ENCODE results near the gene SCT.

SCT gene

DNA sequence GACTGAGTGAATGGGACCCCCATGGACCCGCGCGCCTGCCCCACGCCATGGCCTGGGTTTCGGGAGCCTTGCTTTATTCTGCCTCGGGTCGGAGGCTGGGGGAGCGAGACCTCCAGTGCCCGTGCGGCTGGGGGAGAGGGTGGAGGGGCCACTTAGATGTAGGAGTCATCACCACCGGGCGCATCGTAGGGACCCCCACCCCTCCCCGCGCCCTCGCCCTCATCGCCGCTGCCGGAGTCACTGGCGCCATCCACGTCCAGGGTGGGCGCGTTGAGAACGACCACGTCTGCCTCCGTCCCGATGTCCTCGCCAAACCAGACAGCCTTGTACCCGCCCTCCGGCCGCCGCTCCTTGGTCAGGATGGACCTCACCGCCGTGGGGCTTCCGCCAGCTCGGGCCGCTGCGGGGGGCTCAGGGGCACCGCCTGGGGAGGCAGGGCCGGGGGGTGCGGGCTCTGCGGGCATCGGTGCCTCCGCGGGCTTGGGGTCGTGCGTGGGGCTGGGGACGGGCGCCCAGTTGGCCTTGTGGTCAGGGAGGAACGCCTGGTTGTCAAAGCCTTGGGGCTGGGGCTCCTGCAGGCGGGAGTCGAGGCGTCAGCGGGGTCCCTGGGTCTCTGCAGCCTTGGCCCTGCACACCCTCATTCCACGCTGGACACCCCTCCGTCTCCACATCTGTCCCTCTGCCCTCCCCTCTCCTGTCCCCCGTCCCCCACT is 9.6 kb downstream of the SCT start:
- Histone ChIP-seq H3K9me3 (ENCODE audit: control insufficient read depth, low read length) (no peaks in the 10 kb centered on the region), H3K4me3 (ENCODE audit: low read length) (no peak overlapping the region), H3K36me3 (ENCODE audit: control insufficient read depth, insufficient read depth, low read length) (peaks cover 9% of the 10 kb centered on the region), H3K4me1 (ENCODE audit: control insufficient read depth, insufficient read depth, low read length) (peaks cover 35% of the 10 kb centered on the region), H3K9ac (ENCODE audit: low read length) (no peak overlapping the region), H3K27me3 (ENCODE audit: control insufficient read depth, insufficient read depth, low read length) (no peaks in the 10 kb centered on the region)

DNA sequence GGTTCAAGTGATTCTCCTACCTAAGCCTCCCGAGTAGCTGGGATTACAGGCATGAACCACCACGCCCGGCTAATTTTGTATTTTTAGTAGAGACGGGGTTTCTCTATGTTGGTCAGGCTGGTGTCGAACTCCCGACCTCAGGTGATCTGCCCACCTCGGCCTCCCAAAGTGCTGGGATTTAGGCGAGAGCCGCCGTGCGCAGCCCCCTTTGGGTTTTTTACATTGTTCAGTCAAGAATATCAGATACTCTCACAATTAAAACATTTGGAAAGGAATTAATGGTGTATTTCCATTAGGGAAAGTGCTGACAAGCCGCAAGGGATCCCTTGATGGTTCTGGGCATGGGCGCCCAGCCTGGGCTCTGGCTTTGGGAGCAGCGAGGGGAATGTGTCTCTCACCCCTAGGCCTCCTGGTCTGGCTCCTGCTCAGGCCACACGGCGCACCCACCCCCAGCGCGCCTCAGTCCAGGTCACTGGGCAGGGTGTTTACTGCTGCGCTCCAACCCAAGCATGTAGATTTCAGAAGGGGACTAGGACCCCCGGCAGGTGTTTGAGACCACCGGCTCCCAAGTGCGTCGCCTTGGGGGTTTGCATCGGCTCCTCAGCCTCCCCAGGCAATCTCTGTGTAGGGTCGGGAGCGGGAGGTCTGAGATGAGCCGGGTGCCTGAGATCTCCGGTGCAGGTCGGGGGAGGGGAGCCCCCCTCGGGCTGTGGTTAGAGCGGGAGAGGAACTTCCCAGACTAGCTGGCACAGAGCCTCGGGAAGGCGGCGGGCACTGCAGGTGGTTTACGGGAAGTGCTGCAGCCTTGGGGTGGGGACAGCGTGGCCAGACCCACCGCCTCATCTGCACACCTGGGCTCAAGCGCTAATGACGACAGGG is 10.4 kb downstream of the SCT start:
- H3K27me3 ChIP-seq (ENCODE audit: control insufficient read depth, insufficient read depth, low read length), result no peaks in the 10 kb centered on the region
- peaks cover 10% of the 10 kb centered on the region for H3K36me3 ChIP-seq (ENCODE audit: control insufficient read depth, insufficient read depth, low read length)
- peaks cover 40% of the 10 kb centered on the region for H3K4me1 ChIP-seq (ENCODE audit: control insufficient read depth, insufficient read depth, low read length)
- no peak overlapping the region for H3K9ac ChIP-seq (ENCODE audit: low read length)
- H3K9me3 ChIP-seq (ENCODE audit: control insufficient read depth, low read length), result no peaks in the 10 kb centered on the region
- no peak overlapping the region for H3K4me3 ChIP-seq (ENCODE audit: low read length)

DNA sequence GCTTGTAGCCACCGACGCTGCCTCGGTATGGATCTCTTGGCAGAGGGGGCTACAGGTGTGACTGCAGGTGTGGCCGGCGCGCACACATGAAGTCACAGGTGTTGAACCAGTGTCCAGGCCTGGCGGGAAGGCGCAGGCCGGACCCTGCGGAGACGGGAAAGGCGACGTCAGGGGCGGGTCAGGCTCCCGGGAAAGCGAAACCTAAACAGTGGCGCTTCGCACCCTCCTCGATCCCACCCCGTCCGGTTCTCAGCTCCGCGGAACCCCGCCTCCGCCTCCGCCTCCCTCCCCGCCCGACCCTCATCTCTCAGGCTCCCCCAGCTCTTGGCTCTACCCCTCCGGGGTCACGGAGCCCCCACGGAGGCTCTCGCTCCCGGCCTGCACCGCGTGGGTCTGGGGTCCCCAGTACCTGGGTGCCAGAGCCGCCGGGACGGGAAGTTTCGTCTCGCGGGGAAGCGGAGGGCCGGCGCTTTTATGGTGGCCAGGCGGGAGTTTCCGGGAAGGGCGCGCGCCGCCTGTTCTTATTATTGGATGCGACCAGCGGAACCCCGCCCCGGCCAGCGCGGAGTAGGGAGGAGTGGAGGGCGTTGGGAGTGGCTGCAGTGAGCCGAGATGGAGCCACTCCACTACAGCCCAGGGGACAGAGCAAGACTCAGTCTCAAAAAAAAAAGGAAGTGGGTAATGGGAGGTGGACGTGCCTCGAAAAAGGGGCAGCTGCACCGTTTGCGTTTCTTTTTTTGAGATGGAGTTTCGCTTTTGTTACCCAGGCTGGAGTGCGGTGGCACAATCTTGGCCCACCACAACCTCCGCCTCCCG is 11.3 kb downstream of the SCT start, which contains the start of gene IRF7:
TSS of gene IRF7 (minus strand) at position 447 of the 816 bp plus-strand sequence. CDS start 586 bp downstream, outside the sequence.
- H3K9ac ChIP-seq (ENCODE audit: low read length), result peak within 1 kb of the TSS; percentile 81
- no peaks in the 10 kb centered on the region for H3K9me3 ChIP-seq (ENCODE audit: control insufficient read depth, low read length)
- no peaks in the 10 kb centered on the region for H3K27me3 ChIP-seq (ENCODE audit: control insufficient read depth, insufficient read depth, low read length)
- H3K36me3 ChIP-seq (ENCODE audit: control insufficient read depth, insufficient read depth, low read length), result peaks cover 12% of the 10 kb centered on the region
- peak within 1 kb of the TSS; percentile 21 for H3K4me3 ChIP-seq (ENCODE audit: low read length)
- H3K4me1 ChIP-seq (ENCODE audit: control insufficient read depth, insufficient read depth, low read length), result peaks cover 40% of the 10 kb centered on the region

DNA sequence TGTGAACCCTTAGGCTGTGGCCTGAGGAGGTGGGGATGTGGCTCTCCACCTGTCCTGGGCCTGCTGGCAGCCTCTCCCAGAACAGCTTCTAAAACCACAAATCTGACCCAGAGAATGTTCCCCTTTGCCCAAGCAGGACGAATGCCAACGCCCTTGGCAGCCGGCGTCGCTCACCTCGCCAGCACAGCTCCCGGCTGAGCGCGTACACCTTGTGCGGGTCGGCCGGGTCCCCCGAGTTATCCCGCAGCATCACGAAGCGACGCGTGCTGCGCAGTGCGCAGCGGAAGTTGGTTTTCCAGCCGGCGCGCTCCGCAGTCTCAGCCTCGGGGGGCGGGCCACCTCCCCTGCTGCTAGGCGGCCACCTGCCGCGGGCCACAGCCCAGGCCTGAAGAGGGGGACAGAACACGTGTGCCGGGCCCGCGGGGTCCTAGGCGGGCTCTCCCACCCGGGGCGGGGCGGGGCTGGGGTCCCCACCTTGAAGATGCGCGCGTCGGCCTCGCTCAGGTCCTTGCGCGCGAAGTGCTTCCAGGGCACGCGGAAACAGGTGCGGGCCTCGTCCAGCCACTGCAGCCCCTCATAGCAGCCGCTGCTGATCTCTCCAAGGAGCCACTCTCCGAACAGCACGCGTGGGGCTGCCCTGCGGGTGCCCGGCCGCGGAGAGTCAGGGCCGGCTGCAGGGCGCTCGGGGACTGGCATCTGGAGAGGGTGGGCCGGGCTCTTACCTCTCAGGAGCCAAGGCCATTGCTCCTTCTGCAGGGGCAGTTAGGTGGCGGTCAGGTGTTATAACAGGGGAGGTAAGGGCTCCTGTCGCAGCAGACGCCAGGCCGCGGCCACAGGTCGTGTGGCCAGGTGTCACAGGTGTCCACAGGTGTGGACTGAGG is 12.1 kb downstream of the SCT start:
- Histone ChIP-seq H3K9ac (ENCODE audit: low read length) (peak overlapping the region; percentile 81), H3K27me3 (ENCODE audit: control insufficient read depth, insufficient read depth, low read length) (no peaks in the 10 kb centered on the region), H3K9me3 (ENCODE audit: control insufficient read depth, low read length) (no peaks in the 10 kb centered on the region), H3K4me1 (ENCODE audit: control insufficient read depth, insufficient read depth, low read length) (peaks cover 40% of the 10 kb centered on the region), H3K4me3 (ENCODE audit: low read length) (peak overlapping the region; percentile 21), H3K36me3 (ENCODE audit: control insufficient read depth, insufficient read depth, low read length) (peaks cover 19% of the 10 kb centered on the region)

DNA sequence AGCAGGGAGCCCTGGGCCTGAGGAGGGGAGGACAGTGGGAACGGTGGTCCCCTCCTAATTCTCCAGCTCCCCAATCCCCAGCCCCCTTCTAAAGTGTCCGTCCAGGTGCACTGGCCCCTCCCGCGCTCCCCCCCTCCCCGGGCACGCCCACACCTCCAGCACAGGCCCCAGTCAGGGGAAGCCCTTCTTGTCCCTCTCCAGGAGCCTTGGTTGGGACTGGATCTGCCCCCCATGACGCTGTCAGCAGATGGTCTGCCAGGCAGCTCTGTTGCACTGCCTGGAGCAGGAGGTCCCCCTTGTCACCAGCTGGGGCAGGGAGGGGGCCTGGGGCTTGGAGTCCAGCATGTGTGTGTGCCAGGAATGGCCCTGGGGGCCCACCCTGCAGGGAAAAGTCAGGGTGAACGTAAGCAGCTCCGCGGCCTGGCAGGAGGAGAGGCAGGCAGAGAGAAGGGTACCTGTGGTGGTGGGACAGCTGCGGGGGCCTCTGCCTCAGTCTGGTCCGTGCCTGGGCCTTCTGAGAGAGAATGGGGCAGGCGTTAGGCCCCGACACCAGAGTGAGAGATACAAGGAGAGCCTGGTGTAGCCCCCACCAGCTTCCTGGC is 12.9 kb downstream of the SCT start:
- no peak overlapping the region for H3K4me3 ChIP-seq (ENCODE audit: low read length)
- H3K36me3 ChIP-seq (ENCODE audit: control insufficient read depth, insufficient read depth, low read length), result peaks cover 22% of the 10 kb centered on the region
- no peaks in the 10 kb centered on the region for H3K9me3 ChIP-seq (ENCODE audit: control insufficient read depth, low read length)
- H3K27me3 ChIP-seq (ENCODE audit: control insufficient read depth, insufficient read depth, low read length), result no peaks in the 10 kb centered on the region
- peaks cover 40% of the 10 kb centered on the region for H3K4me1 ChIP-seq (ENCODE audit: control insufficient read depth, insufficient read depth, low read length)
- peak overlapping the region; percentile 19 for H3K9ac ChIP-seq (ENCODE audit: low read length)

DNA sequence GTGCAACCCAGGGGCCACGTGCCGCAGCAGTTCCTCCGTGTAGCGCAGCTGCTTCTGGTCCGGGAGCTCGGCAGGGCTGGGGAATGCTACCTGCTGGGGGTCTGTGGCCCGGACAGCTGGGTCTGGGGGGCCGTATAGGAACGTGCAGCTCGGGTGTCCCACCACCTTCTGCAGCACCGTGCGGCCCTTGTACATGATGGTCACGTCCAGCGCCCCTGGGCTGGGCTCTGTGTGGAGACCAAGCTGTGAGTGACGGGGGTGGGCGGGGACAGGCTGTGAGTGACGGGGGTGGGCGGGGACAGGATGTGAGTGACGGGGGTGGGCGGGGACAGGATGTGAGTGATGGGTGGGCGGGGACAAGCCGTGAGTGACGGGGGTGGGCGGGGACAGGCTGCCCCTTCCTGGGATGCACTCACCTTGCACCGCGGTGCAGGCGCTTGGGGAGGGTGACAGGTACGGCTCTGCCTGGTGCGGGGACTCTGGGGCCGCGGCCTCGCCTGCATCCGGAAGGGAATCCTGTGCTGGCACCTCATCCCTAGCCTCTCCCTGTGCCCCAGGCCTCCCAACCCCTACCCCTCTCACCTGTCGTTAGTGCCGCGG is 13.5 kb downstream of the SCT start:
- Histone ChIP-seq H3K4me3 (ENCODE audit: low read length) (no peak overlapping the region), H3K9me3 (ENCODE audit: control insufficient read depth, low read length) (no peaks in the 10 kb centered on the region), H3K27me3 (ENCODE audit: control insufficient read depth, insufficient read depth, low read length) (no peaks in the 10 kb centered on the region), H3K9ac (ENCODE audit: low read length) (no peak overlapping the region), H3K4me1 (ENCODE audit: control insufficient read depth, insufficient read depth, low read length) (peaks cover 40% of the 10 kb centered on the region), H3K36me3 (ENCODE audit: control insufficient read depth, insufficient read depth, low read length) (peaks cover 22% of the 10 kb centered on the region)

DNA sequence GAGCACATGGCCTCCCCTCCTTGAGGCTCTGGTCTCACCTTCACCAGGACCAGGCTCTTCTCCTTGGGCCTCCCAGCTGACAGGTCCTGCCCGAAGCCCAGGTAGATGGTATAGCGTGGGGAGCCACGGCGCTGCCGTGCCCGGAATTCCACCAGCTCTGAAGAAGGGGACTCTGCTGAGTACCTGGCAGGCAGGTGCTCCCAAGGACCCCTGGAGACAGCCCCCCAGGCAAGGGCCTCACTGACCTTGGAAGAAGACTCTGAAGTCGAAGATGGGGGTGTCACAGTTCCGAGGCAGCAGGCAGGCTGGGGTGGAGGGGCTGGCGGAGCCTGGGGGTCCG is 14.1 kb downstream of the SCT start:
- Histone ChIP-seq H3K4me3 (ENCODE audit: low read length) (no peak overlapping the region), H3K9ac (ENCODE audit: low read length) (no peak overlapping the region), H3K9me3 (ENCODE audit: control insufficient read depth, low read length) (no peaks in the 10 kb centered on the region), H3K27me3 (ENCODE audit: control insufficient read depth, insufficient read depth, low read length) (no peaks in the 10 kb centered on the region), H3K4me1 (ENCODE audit: control insufficient read depth, insufficient read depth, low read length) (peaks cover 40% of the 10 kb centered on the region), H3K36me3 (ENCODE audit: control insufficient read depth, insufficient read depth, low read length) (peaks cover 22% of the 10 kb centered on the region)

DNA sequence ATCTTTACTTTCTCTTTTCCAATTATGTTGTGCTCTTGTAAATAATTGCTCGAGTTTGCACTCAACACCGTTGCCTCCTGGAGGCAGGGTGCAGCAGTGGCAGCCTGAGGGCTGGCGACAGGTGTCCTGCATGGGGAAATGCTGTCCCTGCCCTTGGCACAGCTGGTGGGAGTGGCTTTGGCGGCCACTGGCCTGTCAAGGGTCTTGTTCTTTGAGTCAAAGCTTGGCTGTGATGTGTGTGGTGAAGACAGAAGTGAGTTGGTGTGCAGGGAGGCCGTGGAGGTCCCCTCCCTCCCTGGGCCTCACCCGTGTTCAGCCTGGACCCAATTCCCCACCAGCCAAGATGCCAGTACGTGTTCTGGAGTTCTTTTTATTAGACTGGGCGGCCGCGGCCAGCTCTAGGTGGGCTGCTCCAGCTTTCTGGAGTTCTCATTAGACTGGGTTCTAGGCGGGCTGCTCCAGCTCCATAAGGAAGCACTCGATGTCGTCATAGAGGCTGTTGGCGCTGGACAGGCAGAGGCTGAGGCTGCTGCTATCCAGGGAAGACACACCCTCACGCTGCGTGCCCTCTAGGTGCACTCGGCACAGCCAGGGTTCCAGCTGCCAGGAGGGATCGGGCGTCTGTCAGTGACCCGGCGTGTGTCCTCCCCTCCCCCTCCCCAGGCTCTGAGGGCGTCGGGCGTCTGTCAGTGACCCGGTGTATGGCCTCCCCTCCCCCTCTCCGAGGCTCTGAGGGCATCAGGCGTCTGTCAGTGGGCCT is 14.6 kb downstream of the SCT start:
- Histone ChIP-seq H3K9me3 (ENCODE audit: control insufficient read depth, low read length) (no peaks in the 10 kb centered on the region), H3K36me3 (ENCODE audit: control insufficient read depth, insufficient read depth, low read length) (peaks cover 22% of the 10 kb centered on the region), H3K4me1 (ENCODE audit: control insufficient read depth, insufficient read depth, low read length) (peaks cover 40% of the 10 kb centered on the region), H3K27me3 (ENCODE audit: control insufficient read depth, insufficient read depth, low read length) (no peaks in the 10 kb centered on the region), H3K4me3 (ENCODE audit: low read length) (no peak overlapping the region), H3K9ac (ENCODE audit: low read length) (no peak overlapping the region)

DNA sequence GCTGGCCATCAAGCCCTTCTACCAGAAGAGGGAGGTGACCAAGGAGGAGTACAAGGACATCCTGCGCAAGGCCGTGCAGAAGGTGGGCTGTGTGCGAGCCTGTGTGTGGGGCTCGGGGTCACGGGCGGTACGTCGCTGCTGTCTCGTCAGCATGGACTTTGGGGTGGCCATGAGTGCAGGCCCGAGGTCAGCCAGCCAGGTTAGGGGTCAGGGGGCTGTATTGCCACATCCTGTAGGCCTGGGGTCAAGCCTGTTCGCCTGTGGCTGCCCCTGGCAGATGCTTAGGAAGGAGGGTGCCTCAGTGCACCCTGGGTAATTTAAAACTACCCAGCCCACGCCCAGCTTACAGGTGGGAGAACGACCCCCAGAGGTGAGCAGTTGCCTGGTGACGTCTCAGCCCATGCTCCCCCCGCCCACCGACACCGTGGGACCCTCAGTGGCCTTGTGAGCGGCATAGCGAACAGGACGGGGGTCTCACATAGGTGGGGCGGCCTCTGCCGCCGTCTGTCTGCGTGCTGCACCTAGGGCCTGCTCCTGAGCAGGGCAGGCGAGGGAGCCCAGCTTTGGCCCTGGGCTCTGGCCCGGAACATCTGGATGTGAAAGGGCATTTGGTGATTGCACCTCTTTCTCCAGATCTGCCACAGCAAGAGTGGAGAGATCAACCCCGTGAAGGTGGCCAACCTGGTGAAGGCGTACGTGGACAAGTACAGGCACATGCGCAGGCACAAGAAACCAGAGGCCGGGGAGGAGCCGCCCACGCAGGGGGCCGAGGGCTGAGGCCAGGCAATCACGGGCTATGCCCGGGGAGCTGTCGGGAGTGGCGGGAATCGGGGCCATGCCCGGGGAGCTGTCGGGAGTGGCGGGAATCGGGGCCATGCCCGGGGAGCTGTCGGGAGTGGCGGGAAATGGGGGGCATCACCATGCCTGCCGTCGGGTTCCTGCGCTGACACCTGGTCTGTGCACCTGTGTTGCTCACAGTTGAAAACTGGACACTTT is 15.7 kb downstream of the SCT start:
- Histone ChIP-seq H3K4me3 (ENCODE audit: low read length) (no peak overlapping the region), H3K9ac (ENCODE audit: low read length) (no peak overlapping the region), H3K36me3 (ENCODE audit: control insufficient read depth, insufficient read depth, low read length) (peaks cover 22% of the 10 kb centered on the region), H3K9me3 (ENCODE audit: control insufficient read depth, low read length) (no peaks in the 10 kb centered on the region), H3K4me1 (ENCODE audit: control insufficient read depth, insufficient read depth, low read length) (peaks cover 39% of the 10 kb centered on the region), H3K27me3 (ENCODE audit: control insufficient read depth, insufficient read depth, low read length) (no peaks in the 10 kb centered on the region)

Measured in mucosa of stomach (tissue), 1 donor.